T47D (cell line): Measurements from ENCODE around the gene SYPL1.

Source experiments
- DNase-seq, 2 experiments: peaks; one replicate each; pipeline versions ENCODE4 v3.0.0 to v3.0.0-alpha.2; 2011 to 2012; ENCODE audit warnings: low read depth in 1 of 2, low spot score in 1 of 2
- JUND ChIP-seq: IDR thresholded peaks from 2 replicates; pipeline ENCODE4 v1.6.1; 2012; ENCODE audit warnings: low read depth
- in situ Hi-C: cut with HindIII; loops from 2 replicates; pipeline ENCODE4 v1.10.0; 2016; ENCODE audit warnings: low sequenced_read_pairs, low pct_unique_long_range_greater_than_20kb

The SYPL1 gene

DNA sequence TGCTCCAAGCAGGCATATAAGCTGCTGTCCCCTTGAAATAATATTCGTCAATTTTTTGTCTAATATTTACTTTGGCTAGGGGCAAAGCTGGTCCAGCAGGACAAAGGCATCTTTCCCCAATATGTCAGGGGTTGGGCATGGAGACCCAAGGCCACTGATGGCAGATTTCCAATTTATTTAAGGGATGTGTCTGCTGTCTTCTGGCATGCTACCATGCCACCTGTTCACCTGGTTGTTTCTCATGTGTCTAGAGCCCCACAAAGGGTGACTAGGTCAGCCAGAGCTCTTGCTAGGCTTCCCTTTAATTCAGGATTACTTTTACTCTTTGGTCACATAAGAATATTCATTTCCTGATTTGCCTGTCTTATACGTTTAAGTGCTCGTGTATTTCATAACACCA lies 22.1 kb upstream of the SYPL1 start:
- no peak for TF ChIP-seq JUND
- in situ Hi-C loops, result no loop called here

DNA sequence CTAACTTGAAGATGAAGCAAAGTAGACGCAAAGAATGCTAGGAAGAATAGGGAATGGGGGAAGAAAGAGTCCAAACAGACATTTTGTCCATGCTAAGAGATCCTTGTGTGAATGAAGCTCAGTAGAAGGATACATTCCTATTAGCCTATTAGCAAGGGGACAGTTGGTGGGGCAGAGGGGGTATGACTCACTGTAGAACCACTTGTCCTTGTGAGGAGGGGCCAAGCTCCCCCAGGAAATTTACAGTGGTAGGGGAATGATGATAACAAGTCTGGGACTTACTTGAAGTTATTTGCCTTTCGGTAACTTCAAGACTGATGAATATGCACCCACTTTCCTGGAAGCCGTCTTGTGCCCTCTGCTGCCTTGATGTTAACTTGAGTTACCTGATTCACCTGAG lies 17.2 kb upstream of the SYPL1 start:
- in situ Hi-C loops, result no loop called here
- TF ChIP-seq JUND, result no peak
- DNase-seq, result no peak

More for the DNA sequence above, 22.1 kb upstream of the SYPL1 start:
- DNase-seq, result no peak

GRCh38 chr7:106128836-106129235 lies 16.7 kb upstream of the SYPL1 start:
- TF ChIP-seq JUND, result no peak
- DNase-seq, result no peak
- in situ Hi-C loops, result no loop called here

- TF ChIP-seq JUND, result no peak
- DNase-seq, result no peak
- in situ Hi-C loops, result no loop called here
Observed at GRCh38 chr7:106127984-106128780, 16.1 kb upstream of the SYPL1 start.

- TF ChIP-seq JUND, result no peak
- DNase-seq, result no peak
- in situ Hi-C loops, result no loop called here
Observed at GRCh38 chr7:106126170-106126938, 14.2 kb upstream of the SYPL1 start.

GRCh38 chr7:106125417-106125816 lies 13.3 kb upstream of the SYPL1 start:
- no peak for DNase-seq
- in situ Hi-C loops, result no loop called here
- TF ChIP-seq JUND, result no peak

- no peak for DNase-seq
- in situ Hi-C loops, result no loop called here
Observed at GRCh38 chr7:106124186-106124585, 12.1 kb upstream of the SYPL1 start.

GRCh38 chr7:106122713-106123112 lies 10.6 kb upstream of the SYPL1 start:
- in situ Hi-C loops, result no loop called here
- DNase-seq, result no peak
- TF ChIP-seq JUND, result no peak

More at GRCh38 chr7:106124186-106124585, 12.1 kb upstream of the SYPL1 start:
- no peak for TF ChIP-seq JUND

DNA sequence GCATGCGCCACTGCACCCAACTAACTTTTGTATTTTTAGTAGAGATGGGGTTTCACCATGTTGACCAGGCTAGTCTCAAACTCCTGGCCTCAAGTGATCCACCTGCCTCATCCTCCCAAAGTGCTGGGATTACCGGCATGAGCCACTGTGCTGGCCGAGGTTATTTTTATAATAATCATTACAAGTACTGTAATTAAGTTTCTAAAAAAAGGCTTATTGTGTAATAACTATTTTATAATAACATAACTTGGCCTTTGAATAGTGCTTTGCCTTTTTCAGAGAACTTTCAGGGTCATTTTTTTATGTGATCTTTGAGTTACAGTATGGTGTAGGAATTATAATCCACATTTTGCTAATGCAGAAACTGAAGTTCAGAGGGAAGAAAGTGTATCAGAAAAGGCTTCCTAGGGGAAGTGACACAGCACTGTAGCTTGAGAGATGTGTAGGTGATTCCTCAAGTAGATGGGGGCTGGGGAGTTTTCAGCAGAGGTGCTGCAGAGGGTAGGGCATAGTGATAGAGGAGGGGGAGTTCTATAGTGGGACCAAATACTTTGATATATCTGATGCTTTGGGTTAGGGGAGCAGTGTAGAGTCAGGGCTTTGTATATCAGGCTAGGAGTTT lies 9.2 kb upstream of the SYPL1 start:
- TF ChIP-seq JUND, result no peak
- DNase-seq, result no peak
- in situ Hi-C loops, result no loop called here

GRCh38 chr7:106120500-106120899 lies 8.4 kb upstream of the SYPL1 start:
- no peak for TF ChIP-seq JUND
- in situ Hi-C loops, result no loop called here
- no peak for DNase-seq

GRCh38 chr7:106119719-106120118 lies 7.6 kb upstream of the SYPL1 start:
- in situ Hi-C loops, result no loop called here
- no peak for TF ChIP-seq JUND
- DNase-seq, result no peak

DNA sequence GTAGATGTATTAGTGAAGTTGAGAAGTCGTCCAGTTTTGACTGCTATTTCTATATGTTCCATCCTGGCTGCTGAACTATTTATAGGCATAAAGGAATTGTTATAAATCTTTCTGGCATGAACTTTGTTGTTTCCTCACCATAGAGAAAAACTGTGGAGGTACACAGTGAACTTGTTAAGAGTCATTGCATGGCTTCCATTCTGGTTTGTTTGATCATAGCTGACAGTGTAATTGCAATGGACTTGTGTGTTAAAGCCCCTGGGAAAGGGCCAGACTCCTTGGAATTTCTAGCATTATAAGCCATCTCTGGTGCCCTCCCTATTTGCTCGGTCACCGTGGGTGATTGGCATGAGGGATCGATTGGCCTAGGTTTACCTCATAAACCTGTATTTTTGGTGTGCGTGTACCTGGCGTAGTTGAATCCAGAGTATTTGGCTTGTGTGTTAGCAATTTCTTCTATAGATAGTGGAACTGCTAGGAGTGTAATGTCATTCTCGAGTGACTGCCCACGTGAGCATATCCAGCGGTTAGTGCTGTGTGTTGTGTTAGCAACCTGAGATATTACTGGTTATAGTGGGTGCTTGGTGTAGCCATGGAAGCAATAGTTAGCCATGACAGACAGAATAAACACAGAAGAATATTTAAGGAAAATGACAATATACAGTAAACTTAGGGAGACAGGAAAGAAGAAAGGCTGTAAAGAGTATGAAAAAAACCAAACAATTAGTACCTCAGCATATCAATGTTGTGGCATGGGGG lies 5.9 kb upstream of the SYPL1 start:
- in situ Hi-C loops, result no loop called here
- DNase-seq, result no peak

More for the DNA sequence above, 5.9 kb upstream of the SYPL1 start:
- no peak for TF ChIP-seq JUND
